Activated T-cell treated with anti-CD3 and anti-CD28 coated beads for 24 hours (primary cell): ENCODE data around the gene FAM229A.

Source experiments
- DNase-seq: peaks from one replicate; pipeline ENCODE4 v3.0.0-alpha.2; 2020; ENCODE audit warnings: low read depth

The FAM229A gene

GRCh38 chr1:32349211-32349708 is 13.0 kb downstream of the FAM229A start:
- no peak for DNase-seq

GRCh38 chr1:32346532-32347157 is 15.6 kb downstream of the FAM229A start:
- DNase-seq: no peak

- no peak for DNase-seq
These were observed 16.9 kb downstream of the FAM229A start for GRCh38 chr1:32345289-32345827.

GRCh38 chr1:32342704-32343103 is 19.6 kb downstream of the FAM229A start:
- no peak for DNase-seq

- DNase-seq: no peak
These were observed 20.3 kb downstream of the FAM229A start for GRCh38 chr1:32341971-32342370.

GRCh38 chr1:32341186-32341757 is 21.0 kb downstream of the FAM229A start:
- no peak for DNase-seq

GRCh38 chr1:32339363-32339978 is 22.8 kb downstream of the FAM229A start:
- DNase-seq: peak; percentile 37

DNA sequence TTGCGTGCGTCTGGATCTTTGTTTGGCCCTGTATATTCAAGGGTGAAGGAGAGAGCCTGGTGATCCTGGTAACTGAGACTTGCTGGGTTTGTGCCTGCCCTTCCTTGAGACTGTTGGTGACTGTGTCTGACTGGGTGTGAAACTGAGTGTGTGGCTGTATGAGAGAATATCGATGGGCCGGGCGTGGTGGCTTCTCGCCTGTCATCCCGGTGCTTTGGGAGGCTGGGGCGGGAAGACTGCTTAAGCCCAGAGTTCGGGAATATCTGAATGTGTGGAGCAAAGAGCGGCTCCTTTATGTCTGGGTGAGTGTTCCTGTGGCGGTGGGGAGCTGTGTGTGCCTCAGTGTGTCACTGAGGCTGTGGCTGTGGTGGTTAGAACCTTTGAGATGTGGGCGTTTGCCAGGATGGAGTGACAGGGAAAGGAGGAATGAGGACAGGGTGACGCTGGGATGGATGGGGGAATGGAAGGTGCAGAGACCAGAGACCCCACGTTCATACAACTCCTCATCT is 23.6 kb downstream of the FAM229A start:
- DNase-seq: no peak

DNA sequence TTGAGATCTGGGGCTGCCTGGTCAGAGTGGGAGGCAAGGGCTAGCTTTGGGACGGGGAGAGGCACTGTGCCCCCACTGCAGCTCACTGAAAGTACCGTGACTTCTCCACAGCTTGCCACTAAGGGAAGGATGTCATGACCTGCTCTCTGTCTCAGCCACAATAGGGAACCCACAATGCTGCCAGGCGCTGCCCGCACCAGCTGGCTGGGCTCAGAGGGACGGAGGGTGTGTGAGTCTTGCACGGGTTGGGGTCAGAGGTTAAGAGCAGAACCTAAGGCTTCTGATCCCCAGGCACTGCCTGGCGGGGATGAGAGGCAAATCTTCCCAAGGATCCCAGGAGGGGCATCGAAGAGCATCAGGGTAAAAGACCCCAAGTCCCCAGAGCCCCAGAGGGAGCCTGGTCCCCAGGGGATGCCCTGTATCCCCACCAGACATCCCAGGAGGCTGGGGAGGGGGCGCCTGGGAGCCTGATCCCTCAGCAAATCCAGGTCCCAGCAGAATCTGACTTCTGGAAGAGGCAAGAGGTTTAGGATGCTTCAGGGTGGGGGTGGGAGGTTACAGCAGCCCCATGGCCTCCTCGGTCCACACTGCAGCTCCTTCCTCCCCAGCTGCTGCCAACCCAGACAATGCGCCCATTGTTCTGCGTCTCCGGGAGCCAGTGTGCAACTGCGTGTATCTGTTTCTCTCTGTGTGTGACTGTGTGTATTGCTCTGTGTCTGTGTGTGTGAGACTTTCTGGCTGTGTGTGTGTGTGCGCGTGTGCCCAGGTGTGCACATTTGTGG is 24.2 kb downstream of the FAM229A start:
- no peak for DNase-seq

DNA sequence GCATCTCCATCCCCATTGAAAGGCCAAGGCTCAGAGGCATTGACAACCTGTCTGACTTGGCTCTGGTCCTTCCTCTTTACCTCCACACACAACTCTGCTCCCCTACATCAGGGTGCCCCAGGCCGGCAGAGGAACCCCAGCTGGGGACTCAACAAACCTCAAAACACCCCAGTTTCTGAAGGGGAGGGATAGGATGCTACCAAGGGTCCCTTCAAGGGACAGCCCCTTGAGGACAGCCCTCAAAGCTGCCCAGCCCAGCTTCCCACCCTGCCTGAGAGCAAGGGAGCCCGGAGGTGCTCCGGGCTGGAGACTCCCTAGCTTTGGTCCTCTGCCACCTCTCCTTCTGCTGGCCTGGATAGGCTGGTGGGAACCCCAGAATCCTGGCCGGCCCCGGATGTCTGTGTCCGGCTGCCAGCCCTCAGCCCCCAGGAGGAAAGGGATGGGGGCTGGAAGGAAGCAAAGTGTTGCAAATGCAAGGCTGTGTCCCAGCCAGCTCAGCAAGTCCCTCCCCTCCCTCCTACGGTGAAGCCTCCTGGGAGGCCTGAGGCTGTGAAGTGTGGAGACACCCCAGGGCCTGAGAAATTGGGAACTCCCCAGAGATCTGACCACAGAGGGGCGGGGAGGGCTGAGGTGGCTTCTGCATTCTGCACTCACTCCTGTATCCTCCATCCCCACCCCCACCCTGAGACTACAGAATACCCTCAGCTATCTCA is 25.2 kb downstream of the FAM229A start:
- DNase-seq: peak; percentile 39

DNA sequence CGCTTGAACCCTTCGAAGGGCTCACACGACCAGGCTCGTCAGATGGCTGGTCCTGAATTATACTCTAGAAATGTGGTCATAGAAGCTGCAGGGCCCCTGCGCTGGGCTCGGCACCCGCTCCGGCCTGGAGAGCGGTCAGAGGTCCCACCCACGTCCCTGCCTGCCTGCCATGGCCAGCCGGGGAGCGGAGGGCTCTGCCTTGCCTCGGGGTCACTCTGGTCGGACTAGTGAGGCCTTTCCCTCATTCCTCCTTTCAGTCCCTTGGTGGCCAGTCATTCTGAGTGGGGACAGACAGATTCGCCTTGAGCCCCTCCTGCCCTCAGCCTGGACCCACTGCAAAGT is 25.7 kb downstream of the FAM229A start:
- DNase-seq: no peak

DNA sequence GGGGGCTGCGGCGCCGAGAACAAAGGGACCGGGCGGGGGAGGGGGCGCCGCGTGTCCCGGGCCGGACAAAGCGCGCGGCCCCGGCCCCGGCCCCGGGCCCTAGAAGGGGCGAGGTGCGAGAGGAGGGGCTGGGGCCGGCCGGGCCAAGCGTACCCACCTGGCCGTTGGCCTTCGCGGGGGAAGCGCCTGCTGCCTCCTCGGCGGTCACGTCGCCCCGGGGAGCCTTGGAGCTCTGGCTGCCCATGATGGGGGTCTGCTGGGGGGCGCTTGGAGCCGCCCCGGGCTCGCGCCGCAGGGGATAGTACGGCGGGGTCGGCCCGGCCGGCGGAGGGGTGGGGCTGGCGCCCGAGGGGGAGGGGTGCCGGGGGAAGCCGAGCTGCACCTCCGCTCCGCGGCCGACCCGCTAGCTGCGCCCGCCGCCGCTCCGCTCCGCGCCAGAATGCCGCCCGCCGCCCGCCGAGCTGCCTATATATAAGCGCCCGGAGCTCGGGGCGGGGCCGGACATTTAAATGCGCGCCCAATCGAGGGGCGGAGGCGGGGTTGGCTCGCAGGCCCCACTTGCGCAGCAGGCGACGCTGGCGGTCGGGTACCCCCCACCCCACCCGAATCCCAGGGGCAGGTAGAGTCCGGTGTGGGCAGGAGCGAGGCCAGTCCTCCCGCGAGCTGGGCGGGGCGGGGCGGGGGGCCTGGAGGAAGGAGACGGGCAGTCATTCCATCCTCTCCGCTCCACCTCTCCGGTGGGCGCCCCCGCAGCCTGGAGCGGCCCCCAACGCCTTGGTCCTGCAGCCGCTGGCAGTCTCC is 26.3 kb downstream of the FAM229A start, which contains the start of gene MARCKSL1:
Gene MARCKSL1 (minus strand): TSS at position 444 of the 801 bp plus-strand sequence. CDS start 200 bp downstream, at position 244.
- DNase-seq: peak; percentile 76

- no peak for DNase-seq
These were observed 26.8 kb downstream of the FAM229A start for GRCh38 chr1:32335535-32335789.

GRCh38 chr1:32334864-32335534 is 27.3 kb downstream of the FAM229A start:
- peak; percentile 45 for DNase-seq

DNA sequence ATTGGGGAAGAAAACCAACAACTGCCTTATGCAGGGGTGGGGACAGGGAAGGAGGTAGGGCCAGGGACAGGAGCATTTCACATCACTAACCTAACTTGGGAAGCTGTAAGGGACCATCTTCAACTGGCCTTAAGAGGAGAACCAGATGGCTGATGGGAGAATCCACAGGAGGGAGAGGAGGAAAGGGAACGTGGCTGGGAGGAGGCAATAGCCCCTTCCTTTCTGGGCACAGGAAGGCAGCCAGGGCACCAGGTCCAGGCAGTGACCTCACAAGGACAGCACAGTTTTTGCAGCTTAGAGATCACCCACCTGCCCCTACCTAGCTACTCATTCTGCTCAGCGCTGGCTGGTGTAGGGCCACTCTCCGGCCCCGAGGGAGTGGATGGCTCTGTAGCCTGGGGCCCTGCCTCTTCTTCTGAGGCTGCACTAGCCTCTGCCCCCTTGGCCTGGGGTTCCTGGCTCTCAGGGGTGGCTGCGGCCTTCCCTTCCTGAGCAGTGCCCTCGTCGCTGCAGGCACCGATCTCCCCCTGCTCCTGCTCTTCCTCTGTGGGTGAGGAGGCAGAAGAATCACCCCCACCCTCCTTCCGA is 27.9 kb downstream of the FAM229A start:
- no peak for DNase-seq

GRCh38 chr1:32333251-32333963 is 28.9 kb downstream of the FAM229A start:
- no peak for DNase-seq

- DNase-seq: no peak
These were observed 29.8 kb downstream of the FAM229A start for GRCh38 chr1:32332290-32333079.

DNA sequence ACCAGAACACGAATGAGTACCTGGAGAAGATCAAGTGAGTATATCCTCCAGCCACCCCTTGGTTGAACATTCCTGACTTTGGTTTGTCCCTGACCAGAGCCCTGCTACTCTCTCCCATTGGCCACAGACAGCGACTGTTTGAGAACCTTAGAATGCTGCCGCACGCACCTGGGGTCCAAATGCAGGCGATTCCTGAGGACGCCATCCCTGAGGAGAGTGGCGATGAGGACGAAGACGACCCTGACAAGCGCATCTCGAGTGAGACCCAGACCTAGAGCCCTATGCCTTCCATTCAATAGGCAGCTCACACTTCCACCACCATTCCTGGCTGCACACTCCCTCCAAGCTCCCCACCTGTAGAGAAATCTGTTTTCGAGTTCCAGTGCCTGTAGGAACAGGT is 30.7 kb downstream of the FAM229A start:
- no peak for DNase-seq
